GM12891 (cell line): ENCODE measurements around the gene ANKRD63.

ENCODE experiments used
- POLR2A ChIP-seq: IDR thresholded peaks from 2 replicates; pipeline ENCODE4 v1.6.1; 2011; ENCODE audit warnings: low read depth, low read length, control low read depth
- POLR2AphosphoS5 ChIP-seq: IDR thresholded peaks from 2 replicates; pipeline ENCODE4 v1.6.1; 2011; ENCODE audit warnings: low read depth, low read length, control low read depth

- TF ChIP-seq POLR2A: no peak
- no peak for TF ChIP-seq POLR2AphosphoS5
Measured at GRCh38 chr15:40252141-40252437, 30.8 kb downstream of the ANKRD63 start.
